GM06990 (cell line): ENCODE data around the gene FOXN4.

Experiments
- DNase-seq: peaks from one replicate; pipeline ENCODE4 v3.0.0-alpha.2; 2011; ENCODE audit not compliant: insufficient read length; ENCODE audit errors: extremely low read depth
- H3K27me3 ChIP-seq: replicated peaks from 2 replicates; pipeline ENCODE4 v1.6.0; 2011; ENCODE audit warnings: low read length; ENCODE audit not compliant: control insufficient read depth, insufficient read depth
- H3K36me3 ChIP-seq: 2 replicates; pipeline ENCODE4 v1.5.1; 2011; ENCODE audit warnings: low read length; ENCODE audit not compliant: control insufficient read depth, insufficient read depth
- H3K4me3 ChIP-seq: replicated peaks from 2 replicates; pipeline ENCODE4 v1.5.1; 2011; ENCODE audit warnings: low read depth, mild to moderate bottlenecking, control low read depth, low read length
- CTCF ChIP-seq: IDR thresholded peaks from 2 replicates; pipeline ENCODE4 v1.5.1; 2011; ENCODE audit warnings: low read length, control low read depth, mild to moderate bottlenecking, inconsistent platforms; ENCODE audit not compliant: insufficient read depth, poor library complexity, severe bottlenecking

The FOXN4 gene

DNA sequence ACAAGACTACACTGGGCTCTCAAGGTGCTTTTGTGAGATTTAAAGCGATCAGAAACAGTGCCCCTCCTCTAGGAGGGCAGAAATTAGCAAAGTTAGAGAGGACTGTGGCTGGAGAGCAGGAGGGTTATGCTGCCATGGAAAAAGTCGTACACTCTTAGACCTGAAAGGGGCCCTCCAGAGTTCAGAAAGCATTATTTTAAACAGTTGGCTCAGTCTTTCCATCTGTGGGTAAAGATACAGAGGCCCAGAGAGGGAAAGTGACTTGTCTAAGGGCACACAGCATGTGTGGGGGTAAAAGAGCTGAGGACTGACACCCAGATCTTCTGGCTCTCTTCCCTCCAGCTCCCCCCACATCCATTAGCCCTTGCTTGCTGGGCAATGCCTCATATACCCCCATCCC is 47.1 kb downstream of the FOXN4 start:
- H3K4me3 ChIP-seq: no peak overlapping the region
- no peaks in the 10 kb centered on the region for H3K36me3 ChIP-seq
- H3K27me3 ChIP-seq: no peaks in the 10 kb centered on the region
- DNase-seq: no peak
- no peak for TF ChIP-seq CTCF

DNA sequence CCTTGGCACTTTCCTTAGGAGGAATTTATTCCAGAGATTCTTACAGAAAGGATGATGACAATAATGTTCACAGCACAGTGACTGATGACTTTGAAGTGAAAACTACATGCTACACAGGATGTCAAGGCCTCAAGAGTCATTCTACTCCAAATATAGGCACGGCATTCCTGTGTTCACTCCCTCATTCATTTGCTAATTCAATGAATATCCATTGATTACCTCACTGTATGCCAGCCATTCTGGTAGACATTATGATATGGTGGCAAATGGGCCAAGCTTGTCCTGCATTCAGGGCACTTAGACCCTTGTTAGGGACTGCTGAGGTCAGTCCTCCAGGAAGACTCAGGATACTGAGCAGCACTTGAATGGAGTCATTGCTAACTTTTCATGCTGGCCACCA is 48.0 kb downstream of the FOXN4 start:
- TF ChIP-seq CTCF: no peak
- DNase-seq: no peak
- no peaks in the 10 kb centered on the region for H3K27me3 ChIP-seq
- no peaks in the 10 kb centered on the region for H3K36me3 ChIP-seq
- H3K4me3 ChIP-seq: no peak overlapping the region

- DNase-seq: no peak
- Histone ChIP-seq H3K36me3 (no peaks in the 10 kb centered on the region), H3K27me3 (no peaks in the 10 kb centered on the region), H3K4me3 (no peak overlapping the region)
- TF ChIP-seq CTCF: no peak
These were observed 49.6 kb downstream of the FOXN4 start for GRCh38 chr12:109259545-109259895.

DNA sequence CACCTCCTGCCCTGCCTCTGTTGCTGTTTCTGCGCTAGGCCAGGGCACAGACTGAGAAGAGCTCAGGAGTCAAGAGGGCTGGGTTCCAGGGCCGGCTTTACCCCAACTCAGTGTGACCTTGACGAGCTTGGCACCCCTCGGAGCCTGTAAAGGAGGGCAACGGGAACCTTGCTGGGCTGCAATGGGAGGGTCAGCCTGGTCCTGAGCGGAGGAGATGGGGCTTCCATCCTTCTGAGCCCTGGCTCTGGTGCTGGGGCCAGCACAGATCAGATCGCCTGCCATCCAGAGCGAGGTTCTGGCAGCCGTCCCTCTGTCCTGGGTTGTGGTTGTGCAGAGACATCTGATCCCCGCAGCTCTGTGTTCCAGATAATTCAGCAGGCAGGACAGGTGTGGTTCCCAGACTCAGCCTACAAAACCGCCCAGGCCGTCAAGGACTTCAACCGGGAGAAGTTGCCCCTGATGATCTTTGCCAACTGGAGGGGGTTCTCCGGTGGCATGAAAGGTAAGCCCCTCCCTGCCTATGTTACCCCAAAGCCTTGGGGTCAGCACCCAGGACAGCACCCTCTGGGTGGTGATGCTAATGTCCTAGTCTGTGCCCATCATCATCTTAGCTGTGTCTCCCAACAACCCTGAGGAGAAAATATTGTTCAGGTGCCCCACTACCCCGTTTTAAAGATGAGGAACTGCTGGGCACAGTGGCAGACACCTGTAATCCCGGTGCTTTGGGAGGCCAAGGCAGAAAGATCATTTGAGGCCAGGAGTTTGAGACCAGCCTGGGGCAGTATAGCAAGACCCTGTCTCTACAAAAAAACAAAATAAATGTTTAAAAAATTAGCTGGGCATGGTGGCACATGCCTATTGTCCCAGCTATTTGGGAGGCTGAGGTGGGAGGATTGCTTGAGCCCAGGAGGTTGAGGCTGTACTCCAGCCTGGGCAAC is 50.2 kb downstream of the FOXN4 start:
- TF ChIP-seq CTCF: no peak
- DNase-seq: no peak

GRCh38 chr12:109258201-109258600 is 50.9 kb downstream of the FOXN4 start:
- no peak for TF ChIP-seq CTCF
- H3K4me3 ChIP-seq: no peak overlapping the region
- no peak for DNase-seq
- no peaks in the 10 kb centered on the region for H3K27me3 ChIP-seq
- H3K36me3 ChIP-seq: no peaks in the 10 kb centered on the region

More for the DNA sequence above, 50.2 kb downstream of the FOXN4 start:
- Histone ChIP-seq H3K4me3 (no peak overlapping the region), H3K36me3 (no peaks in the 10 kb centered on the region), H3K27me3 (no peaks in the 10 kb centered on the region)
